ENCODE measurements around the gene PTPRN2. TPM values are rescaled to one million over a fixed set of nuclear protein-coding genes. Genes with fewer than 3 reads are reported as not detected.

PTPRN2 gene
- total RNA-seq, 1 donor from 2014 or later: 32.2 TPM

GRCh38 chr7:157570531-157571200 lies 1017.0 kb downstream of the PTPRN2 start:
- Mint-ChIP-seq H3K4me3 (no peak overlapping the region), H3K27ac (ENCODE audit: unreplicated experiment) (no peak overlapping the region), H3K9me3 (no peaks in the 10 kb centered on the region), H3K4me1 (peaks cover 76% of the 10 kb centered on the region), H3K27me3 (ENCODE audit: low read depth) (peaks cover 4% of the 10 kb centered on the region), H3K36me3 (ENCODE audit: low read depth) (peaks cover 12% of the 10 kb centered on the region)
- no peak for TF ChIP-seq CTCF (conservative IDR thresholded peaks at IDR 0.05)
- no peak for DNase-seq (ENCODE audit: low read depth, low spot score)

- H3K36me3 Mint-ChIP-seq (ENCODE audit: low read depth): peaks cover 13% of the 10 kb centered on the region
- TF ChIP-seq CTCF (conservative IDR thresholded peaks at IDR 0.05): no peak
- H3K27me3 Mint-ChIP-seq (ENCODE audit: low read depth): peaks cover 4% of the 10 kb centered on the region
- H3K27ac Mint-ChIP-seq (ENCODE audit: unreplicated experiment): no peak overlapping the region
- H3K4me1 Mint-ChIP-seq: peaks cover 78% of the 10 kb centered on the region
- DNase-seq (ENCODE audit: low read depth, low spot score): no peak
- peak overlapping the region; percentile 75 for H3K4me3 Mint-ChIP-seq
- no peaks in the 10 kb centered on the region for H3K9me3 Mint-ChIP-seq
These were observed 1017.7 kb downstream of the PTPRN2 start for GRCh38 chr7:157569967-157570366.

GRCh38 chr7:157568770-157569584 lies 1018.6 kb downstream of the PTPRN2 start:
- Mint-ChIP-seq H3K9me3 (no peaks in the 10 kb centered on the region), H3K36me3 (ENCODE audit: low read depth) (peaks cover 19% of the 10 kb centered on the region), H3K27me3 (ENCODE audit: low read depth) (peaks cover 4% of the 10 kb centered on the region), H3K4me1 (peaks cover 73% of the 10 kb centered on the region), H3K27ac (ENCODE audit: unreplicated experiment) (peak overlapping the region; percentile 91), H3K4me3 (peak overlapping the region; percentile 75)
- DNase-seq (ENCODE audit: low read depth, low spot score): peak; percentile 62
- no peak for TF ChIP-seq CTCF (conservative IDR thresholded peaks at IDR 0.05)

- Mint-ChIP-seq H3K4me1 (peaks cover 68% of the 10 kb centered on the region), H3K36me3 (ENCODE audit: low read depth) (peaks cover 19% of the 10 kb centered on the region), H3K27ac (ENCODE audit: unreplicated experiment) (peak overlapping the region; percentile 91), H3K27me3 (ENCODE audit: low read depth) (peaks cover 4% of the 10 kb centered on the region), H3K4me3 (peak overlapping the region; percentile 75), H3K9me3 (no peaks in the 10 kb centered on the region)
- TF ChIP-seq CTCF (conservative IDR thresholded peaks at IDR 0.05): no peak
- DNase-seq (ENCODE audit: low read depth, low spot score): no peak
These were observed 1019.4 kb downstream of the PTPRN2 start for GRCh38 chr7:157568106-157568769.

GRCh38 chr7:157567666-157568065 lies 1020.0 kb downstream of the PTPRN2 start:
- Mint-ChIP-seq H3K4me1 (peaks cover 66% of the 10 kb centered on the region), H3K27me3 (ENCODE audit: low read depth) (peaks cover 4% of the 10 kb centered on the region), H3K36me3 (ENCODE audit: low read depth) (peaks cover 19% of the 10 kb centered on the region)

More at GRCh38 chr7:157567666-157568065, 1020.0 kb downstream of the PTPRN2 start:
- TF ChIP-seq CTCF (conservative IDR thresholded peaks at IDR 0.05): no peak
- H3K9me3 Mint-ChIP-seq: no peaks in the 10 kb centered on the region
- no peak for DNase-seq (ENCODE audit: low read depth, low spot score)
- H3K4me3 Mint-ChIP-seq: peak overlapping the region; percentile 75
- H3K27ac Mint-ChIP-seq (ENCODE audit: unreplicated experiment): no peak overlapping the region
